Panc1 (cell line): ENCODE data around the gene VWA5B1. TPM values are rescaled to one million over a fixed set of nuclear protein-coding genes. Genes with fewer than 3 reads are reported as not detected.

Source experiments
- ATAC-seq: fragments of 200-7000 bp; cut with Tn5 transposase; 2 replicates; pipeline ENCODE4 v1.9.1; 2020; ENCODE audit warnings: mild to moderate bottlenecking, moderate library complexity
- BruUV-seq: library from RNA; stranded (reverse); fragments of 400-500 nt; replicated peaks from 2 replicates; lab custom pipeline; 2021; lab: Mats Ljungman, UMichigan
- CTCF ChIA-PET: fragments of 300-600 bp; sonication (Branson Sonifier 250); formaldehyde crosslinking; loops from one replicate; lab custom pipeline; 2022; ENCODE audit warnings: antibody characterized with exemption; lab: Charles Lee
- POLR2A ChIA-PET: fragments of 300-600 bp; sonication (Branson Sonifier 250); formaldehyde crosslinking; loops from one replicate; lab custom pipeline; 2022; ENCODE audit warnings: antibody characterized with exemption; lab: Charles Lee
- DNase-seq: peaks from one replicate; pipeline ENCODE4 v3.0.0-alpha.2; 2010; ENCODE audit warnings: low read depth, low spot score
- H3K27ac ChIP-seq: 2 replicates; pipeline ENCODE4 v1.5.1; 2011; ENCODE audit warnings: mild to moderate bottlenecking, low read length, inconsistent platforms
- H3K27me3 ChIP-seq: fragments of 200-500 bp; sonication (Bioruptor generic); 2 replicates; pipeline ENCODE4 v1.6.0; 2014; ENCODE audit warnings: low read length, inconsistent platforms; ENCODE audit not compliant: control insufficient read depth, insufficient read depth
- H3K36me3 ChIP-seq: fragments of 200-500 bp; sonication (Bioruptor generic); 2 replicates; pipeline ENCODE4 v1.5.1; 2014; ENCODE audit warnings: inconsistent platforms, mild to moderate bottlenecking, low read length, moderate library complexity; ENCODE audit not compliant: control insufficient read depth, insufficient read depth
- H3K4me1 ChIP-seq: 2 replicates; pipeline ENCODE4 v1.5.1; 2011; ENCODE audit warnings: inconsistent platforms, mild to moderate bottlenecking, low read length, moderate library complexity; ENCODE audit not compliant: control insufficient read depth, insufficient read depth
- H3K4me3 ChIP-seq, 2 experiments: 2 replicates each; pipeline ENCODE4 v1.5.1; 2011 to 2012; ENCODE audit warnings: low read depth in 2 of 2, low read length in 2 of 2, mild to moderate bottlenecking in 2 of 2, inconsistent platforms in 1 of 2, moderate library complexity in 1 of 2
- H3K9me3 ChIP-seq: fragments of 200-500 bp; sonication (Bioruptor generic); 2 replicates; pipeline ENCODE4 v1.5.1; 2014; ENCODE audit warnings: low read depth, mild to moderate bottlenecking, inconsistent platforms, low read length, moderate library complexity; ENCODE audit not compliant: control insufficient read depth, insufficient read depth
- POLR2AphosphoS5 ChIP-seq: IDR thresholded peaks from 2 replicates; pipeline ENCODE4 v1.6.1; 2012; ENCODE audit warnings: mild to moderate bottlenecking, low read depth, low read length, moderate library complexity
- REST ChIP-seq, 2 experiments: IDR thresholded peaks; 2 replicates each; pipeline ENCODE4 v1.6.1; 2011 to 2012; ENCODE audit warnings: low read depth in 2 of 2, control low read depth in 1 of 2, low read length in 1 of 2, mild to moderate bottlenecking in 1 of 2, moderate library complexity in 1 of 2; ENCODE audit not compliant: insufficient read depth in 1 of 2
- SIN3A ChIP-seq: IDR thresholded peaks from 2 replicates; pipeline ENCODE4 v1.6.1; 2012; ENCODE audit warnings: low read depth, mild to moderate bottlenecking, low read length, moderate library complexity, borderline replicate concordance; ENCODE audit not compliant: insufficient read depth
- TCF7L2 ChIP-seq: IDR thresholded peaks from 2 replicates; pipeline ENCODE4 v1.6.1; 2011; ENCODE audit warnings: mild to moderate bottlenecking, low read depth, low read length, inconsistent platforms
- in situ Hi-C: cut with HindIII; loops from 2 replicates; pipeline ENCODE4 v1.10.0; 2016; ENCODE audit warnings: low sequenced_read_pairs, low pct_unique_long_range_greater_than_20kb
- intact Hi-C: fragments of 100-400 bp; cut with micrococcal nuclease; formaldehyde crosslinking; loops from one replicate; pipeline ENCODE4 v1.10.0; 2022; ENCODE audit not compliant: unreplicated experiment
- total RNA-seq: library from RNA; stranded (reverse); gene quantifications from one replicate; pipeline ENCODE4 v1.2.1, GENCODE V29; 2021; ENCODE audit not compliant: unreplicated experiment
- TF ChIP-seq, protein P1 (sequence below): fragments of 450-650 bp; IDR thresholded peaks from 2 replicates; pipeline ENCODE4 v1.5.1; 2017; ENCODE audit warnings: mild to moderate bottlenecking

Gene VWA5B1
- total RNA-seq, 1 experiment from 2014 or later: not detected

DNA sequence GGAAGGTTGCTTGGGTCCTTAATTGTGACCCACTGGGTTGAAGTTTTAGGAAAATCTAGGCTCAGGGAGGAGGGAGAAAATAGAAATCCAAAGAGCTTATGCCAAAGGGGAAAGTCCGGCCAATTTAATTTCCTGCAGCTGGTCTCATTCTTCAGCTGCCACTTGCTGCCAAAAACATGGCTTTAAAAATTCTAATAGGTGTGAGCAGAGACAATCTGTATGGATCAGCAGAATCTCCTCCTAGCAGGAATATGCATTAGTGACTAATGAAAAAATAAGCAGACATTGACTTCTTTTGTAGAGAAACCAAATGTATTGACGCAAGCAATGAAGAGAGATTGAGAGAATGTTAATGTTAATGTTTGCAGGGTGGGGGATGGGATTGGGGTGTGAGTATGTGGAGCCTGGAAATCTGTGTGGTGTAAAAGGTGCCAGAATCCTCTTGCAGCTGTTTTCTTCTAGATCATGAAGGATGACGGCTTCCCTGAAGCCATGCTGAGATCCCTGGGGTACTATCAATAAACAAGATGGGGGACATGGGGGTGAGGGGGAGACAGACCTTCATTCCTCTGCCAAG is 35.3 kb downstream of the VWA5B1 start:
- Histone ChIP-seq H3K9me3 (no peaks in the 10 kb centered on the region), H3K27me3 (peaks cover 18% of the 10 kb centered on the region), H3K4me1 (no peaks in the 10 kb centered on the region), H3K36me3 (no peaks in the 10 kb centered on the region), H3K4me3 (no peak overlapping the region), H3K27ac (no peak overlapping the region)
- BruUV-seq: no TSS peak
- intact Hi-C loops (no loop called here), in situ Hi-C loops (no loop called here)
- DNase-seq (no peak), ATAC-seq (no peak)
- POLR2A ChIA-PET: no interaction called here
- TF ChIP-seq SIN3A: no peak
- TF ChIP-seq, protein P1, sequence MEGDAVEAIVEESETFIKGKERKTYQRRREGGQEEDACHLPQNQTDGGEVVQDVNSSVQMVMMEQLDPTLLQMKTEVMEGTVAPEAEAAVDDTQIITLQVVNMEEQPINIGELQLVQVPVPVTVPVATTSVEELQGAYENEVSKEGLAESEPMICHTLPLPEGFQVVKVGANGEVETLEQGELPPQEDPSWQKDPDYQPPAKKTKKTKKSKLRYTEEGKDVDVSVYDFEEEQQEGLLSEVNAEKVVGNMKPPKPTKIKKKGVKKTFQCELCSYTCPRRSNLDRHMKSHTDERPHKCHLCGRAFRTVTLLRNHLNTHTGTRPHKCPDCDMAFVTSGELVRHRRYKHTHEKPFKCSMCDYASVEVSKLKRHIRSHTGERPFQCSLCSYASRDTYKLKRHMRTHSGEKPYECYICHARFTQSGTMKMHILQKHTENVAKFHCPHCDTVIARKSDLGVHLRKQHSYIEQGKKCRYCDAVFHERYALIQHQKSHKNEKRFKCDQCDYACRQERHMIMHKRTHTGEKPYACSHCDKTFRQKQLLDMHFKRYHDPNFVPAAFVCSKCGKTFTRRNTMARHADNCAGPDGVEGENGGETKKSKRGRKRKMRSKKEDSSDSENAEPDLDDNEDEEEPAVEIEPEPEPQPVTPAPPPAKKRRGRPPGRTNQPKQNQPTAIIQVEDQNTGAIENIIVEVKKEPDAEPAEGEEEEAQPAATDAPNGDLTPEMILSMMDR: no peak
- no peak for TF ChIP-seq POLR2AphosphoS5
- no peak for TF ChIP-seq TCF7L2
- TF ChIP-seq REST (IDR thresholded peaks at IDR 0.05; ENCODE audit: insufficient read depth in 1 of 2, low read depth in 2 of 2, low read length in 1 of 2): no peak
- CTCF ChIA-PET: no interaction called here

GRCh38 chr1:20327467-20327866 is 36.8 kb downstream of the VWA5B1 start:
- H3K4me3 ChIP-seq: no peak overlapping the region
- no TSS peak for BruUV-seq
- no peak for DNase-seq
- H3K27me3 ChIP-seq: peaks cover 10% of the 10 kb centered on the region; the same call in 1 of the 2 replicates
- no peaks in the 10 kb centered on the region for H3K36me3 ChIP-seq
- no peaks in the 10 kb centered on the region for H3K9me3 ChIP-seq
- intact Hi-C loops: no loop called here
- no peak for ATAC-seq
- no peaks in the 10 kb centered on the region for H3K4me1 ChIP-seq
- in situ Hi-C loops: no loop called here
- ChIA-PET POLR2A (no interaction called here), CTCF (no interaction called here)
- TF ChIP-seq POLR2AphosphoS5 (no peak), TCF7L2 (no peak), SIN3A (no peak), REST (IDR thresholded peaks at IDR 0.05; ENCODE audit: insufficient read depth in 1 of 2, low read depth in 2 of 2, low read length in 1 of 2) (no peak)
- TF ChIP-seq, protein P1: no peak
- H3K27ac ChIP-seq: no peak overlapping the region
